DLD1 (cell line): ENCODE measurements around the gene CMPK1.

Experiments used
- in situ Hi-C: cut with HindIII; loops from 2 replicates; pipeline ENCODE4 v1.10.0; 2017; ENCODE audit warnings: low sequenced_read_pairs

Gene CMPK1

DNA sequence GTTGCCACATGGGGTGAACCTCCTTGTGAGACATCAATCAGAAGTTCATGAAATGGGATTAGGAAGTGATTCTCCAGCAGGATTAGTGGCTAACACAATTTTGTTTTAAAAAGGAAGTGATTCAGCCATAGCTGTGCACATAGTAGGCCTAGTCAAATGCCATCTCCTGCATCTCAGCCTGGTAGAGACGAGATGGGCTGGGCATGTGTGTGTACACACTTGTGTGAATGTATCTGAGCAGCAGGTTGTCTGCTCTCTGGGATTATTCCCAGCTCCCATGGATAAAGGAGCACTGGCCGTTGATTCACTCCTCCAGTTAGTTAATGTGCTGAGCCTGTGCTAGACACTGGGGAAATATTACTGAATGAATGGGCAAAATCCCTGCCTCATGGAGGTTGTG, 84.5 kb downstream of the CMPK1 start:
- in situ Hi-C loops: no loop called here

DNA sequence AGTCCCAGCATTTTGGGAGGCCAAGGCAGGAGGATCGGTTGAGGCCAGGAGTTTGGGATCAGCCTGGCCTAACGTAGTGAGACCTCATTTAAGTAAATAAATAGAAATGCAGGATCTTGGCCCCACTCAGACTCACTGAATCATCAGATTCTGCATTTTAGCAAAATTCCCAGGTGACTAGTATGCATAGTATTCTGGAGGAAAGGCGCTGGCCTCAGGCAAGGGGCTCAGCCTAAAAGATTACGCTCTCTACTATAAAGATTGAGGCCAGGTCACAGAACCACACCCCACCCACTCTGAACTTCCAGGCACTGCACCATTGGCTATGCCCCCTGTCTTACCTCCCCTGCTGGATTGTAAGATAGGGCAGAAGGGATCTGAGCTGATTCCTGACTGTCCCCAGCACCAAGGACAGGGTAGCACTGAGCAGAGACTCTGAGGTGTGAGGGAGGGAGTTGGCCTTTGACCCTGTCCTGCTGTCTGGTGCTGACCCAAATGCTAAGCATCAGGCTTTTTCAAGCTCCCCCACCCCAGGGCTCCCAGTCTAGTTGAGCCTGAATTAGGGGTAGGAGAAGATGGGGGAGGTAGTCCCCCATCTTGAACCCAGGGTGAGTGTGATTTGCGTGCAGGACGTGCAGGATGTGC, 85.2 kb downstream of the CMPK1 start:
- in situ Hi-C loops: no loop called here

DNA sequence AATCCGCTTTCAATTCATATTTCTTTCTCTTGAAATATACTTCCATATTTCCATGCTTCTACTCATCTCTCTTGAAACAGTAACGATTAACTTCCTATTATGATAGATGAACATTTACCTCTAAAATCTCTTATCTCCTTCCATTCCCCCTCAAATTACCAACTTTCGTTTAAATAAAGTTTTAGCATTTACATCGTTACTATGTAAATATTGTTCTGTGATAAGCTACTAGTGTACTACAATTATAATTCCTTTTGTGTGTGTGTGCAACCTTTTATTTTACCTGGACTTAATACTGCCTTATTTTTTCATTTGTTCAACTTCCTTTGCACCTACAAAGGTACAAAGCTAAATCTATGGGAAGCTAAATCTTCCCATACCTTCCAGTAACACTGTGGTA, 87.0 kb downstream of the CMPK1 start:
- in situ Hi-C loops: no loop called here

DNA sequence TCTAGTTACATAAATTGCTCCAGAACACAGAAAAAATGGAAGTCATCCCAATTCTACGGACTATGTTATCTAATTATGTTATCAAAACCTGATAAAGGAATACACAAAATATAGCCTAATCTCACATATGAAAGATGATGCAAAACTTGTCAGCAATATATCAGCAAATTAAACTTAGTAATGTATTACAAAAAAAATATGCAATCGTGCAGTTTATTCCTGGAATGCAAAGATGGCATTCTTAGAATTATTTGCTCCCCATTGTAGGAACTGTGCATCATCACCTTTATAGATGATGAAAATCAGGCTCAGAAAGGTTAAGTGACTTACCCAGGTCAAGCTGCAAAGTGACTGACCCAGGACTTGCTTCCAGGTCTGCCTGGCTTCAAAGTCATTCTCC, 90.3 kb downstream of the CMPK1 start:
- in situ Hi-C loops: no loop called here

DNA sequence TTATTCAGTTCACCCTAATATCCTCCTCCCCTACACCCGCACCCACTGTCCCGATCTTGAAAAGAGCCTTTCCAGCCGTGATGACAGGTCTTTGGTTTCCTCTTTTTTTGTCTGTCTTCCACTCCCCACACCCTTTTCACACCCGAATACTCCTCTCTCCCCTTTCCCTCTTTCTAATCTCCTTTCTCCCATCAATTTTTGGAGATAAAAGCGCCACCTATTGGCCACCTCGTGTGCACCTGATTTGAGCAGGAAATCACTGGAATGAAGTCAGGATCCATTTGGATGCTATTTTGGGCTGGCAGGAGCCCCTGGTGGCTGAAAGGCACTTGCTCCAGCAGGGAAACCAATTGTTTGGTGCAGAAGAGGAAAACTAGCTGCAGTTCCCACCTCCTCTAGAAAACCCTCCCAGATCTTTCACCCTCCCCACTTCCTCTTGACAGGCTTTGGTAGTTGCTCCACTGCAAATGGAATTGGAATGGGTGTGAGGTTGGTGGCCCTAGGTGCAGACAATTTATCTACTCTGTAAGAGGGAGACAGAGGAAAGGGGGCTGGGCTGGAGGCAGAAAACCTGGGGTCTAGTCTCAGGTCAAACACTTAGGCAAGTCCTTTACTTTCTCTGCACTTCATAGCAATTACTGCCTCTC, 90.9 kb downstream of the CMPK1 start:
- in situ Hi-C loops: no loop called here
